Testis (tissue), 2 donors: ENCODE data around the gene IL13RA1.

Source experiments
- POLR2A ChIP-seq: fragments of 450-650 bp; IDR thresholded peaks from one replicate; pipeline ENCODE4 v1.6.1; 2017; ENCODE audit warnings: antibody characterized with exemption, mild to moderate bottlenecking, moderate library complexity
- TF ChIP-seq, protein P1 (sequence below), 3 experiments: fragments of 450-650 bp in 2 of 3; fragments of 200-600 bp in 1 of 3; sonication (generic) in 1 of 3; IDR thresholded peaks; one replicate each; pipeline ENCODE4 v1.5.1; 2016 to 2019; ENCODE audit warnings: antibody characterized with exemption in 3 of 3, mild to moderate bottlenecking in 2 of 3, moderate library complexity in 1 of 3

DNA sequence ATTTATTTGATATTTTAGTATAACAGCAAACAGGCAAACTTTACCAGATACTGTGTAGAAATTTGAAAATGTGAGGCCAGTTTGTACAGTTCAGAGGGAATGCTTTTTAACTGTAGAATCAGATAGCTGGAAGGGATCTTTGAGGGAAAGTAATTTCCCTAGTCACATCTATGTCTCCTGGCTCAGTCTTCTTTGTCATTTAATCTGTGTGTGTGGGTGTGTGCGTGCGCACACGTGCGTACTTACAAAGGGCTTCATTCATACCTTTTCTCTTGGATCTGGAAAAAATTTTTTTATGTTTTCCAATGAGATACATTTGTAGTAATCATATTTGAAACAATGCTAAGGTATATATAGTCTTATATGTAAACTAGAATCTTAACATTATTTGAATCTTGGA, 44.6 kb downstream of the IL13RA1 start:
- TF ChIP-seq, protein P1, sequence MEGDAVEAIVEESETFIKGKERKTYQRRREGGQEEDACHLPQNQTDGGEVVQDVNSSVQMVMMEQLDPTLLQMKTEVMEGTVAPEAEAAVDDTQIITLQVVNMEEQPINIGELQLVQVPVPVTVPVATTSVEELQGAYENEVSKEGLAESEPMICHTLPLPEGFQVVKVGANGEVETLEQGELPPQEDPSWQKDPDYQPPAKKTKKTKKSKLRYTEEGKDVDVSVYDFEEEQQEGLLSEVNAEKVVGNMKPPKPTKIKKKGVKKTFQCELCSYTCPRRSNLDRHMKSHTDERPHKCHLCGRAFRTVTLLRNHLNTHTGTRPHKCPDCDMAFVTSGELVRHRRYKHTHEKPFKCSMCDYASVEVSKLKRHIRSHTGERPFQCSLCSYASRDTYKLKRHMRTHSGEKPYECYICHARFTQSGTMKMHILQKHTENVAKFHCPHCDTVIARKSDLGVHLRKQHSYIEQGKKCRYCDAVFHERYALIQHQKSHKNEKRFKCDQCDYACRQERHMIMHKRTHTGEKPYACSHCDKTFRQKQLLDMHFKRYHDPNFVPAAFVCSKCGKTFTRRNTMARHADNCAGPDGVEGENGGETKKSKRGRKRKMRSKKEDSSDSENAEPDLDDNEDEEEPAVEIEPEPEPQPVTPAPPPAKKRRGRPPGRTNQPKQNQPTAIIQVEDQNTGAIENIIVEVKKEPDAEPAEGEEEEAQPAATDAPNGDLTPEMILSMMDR (IDR thresholded peaks at IDR 0.05) = no peak
- TF ChIP-seq POLR2A = no peak
